Trophoblast cell (in vitro differentiated cells and primary cell): ENCODE results near the gene SPOUT1.
A peak's percentile ranks its signal among the peaks of the same experiment; 100 is the strongest.

ENCODE experiments used
- DNase-seq, 2 donors: peaks; one replicate each; pipeline ENCODE4 v3.0.0-alpha.2; 2016
- H2AFZ ChIP-seq: 2 replicates; pipeline ENCODE4 v1.6.1; 2013; ENCODE audit warnings: low read length, moderate library complexity, mild to moderate bottlenecking; ENCODE audit not compliant: insufficient read depth, poor library complexity
- H2AK5ac ChIP-seq: 2 replicates; pipeline ENCODE4 v1.6.1; 2013; ENCODE audit warnings: mild to moderate bottlenecking, low read length
- H2BK120ac ChIP-seq: 2 replicates; pipeline ENCODE4 v1.6.1; 2013; ENCODE audit warnings: low read length, mild to moderate bottlenecking, moderate library complexity; ENCODE audit not compliant: insufficient read depth, poor library complexity
- H2BK12ac ChIP-seq: 2 replicates; pipeline ENCODE4 v1.6.1; 2013; ENCODE audit warnings: mild to moderate bottlenecking, low read length, moderate library complexity
- H2BK5ac ChIP-seq: 2 replicates; pipeline ENCODE4 v1.6.1; 2013; ENCODE audit warnings: low read length, low read depth, moderate library complexity, mild to moderate bottlenecking; ENCODE audit not compliant: poor library complexity
- H3K14ac ChIP-seq: 2 replicates; pipeline ENCODE4 v1.6.1; 2013; ENCODE audit warnings: mild to moderate bottlenecking, low read length
- H3K18ac ChIP-seq: 2 replicates; pipeline ENCODE4 v1.6.1; 2013; ENCODE audit warnings: mild to moderate bottlenecking, low read length
- H3K23ac ChIP-seq: 2 replicates; pipeline ENCODE4 v1.6.1; 2013; ENCODE audit warnings: low read length
- H3K27ac ChIP-seq: 2 replicates; pipeline ENCODE4 v1.5.1; 2013; ENCODE audit warnings: low read depth, mild to moderate bottlenecking, inconsistent platforms, low read length, moderate library complexity
- H3K27me3 ChIP-seq: 2 replicates; pipeline ENCODE4 v1.6.1; 2013; ENCODE audit warnings: inconsistent platforms, mild to moderate bottlenecking, low read length, moderate library complexity; ENCODE audit not compliant: insufficient read depth
- H3K36me3 ChIP-seq, 2 experiments: 1 replicate in 1 of 2; 2 replicates in 1 of 2; pipeline ENCODE4 v1.6.1; 2013; ENCODE audit warnings: low read length in 2 of 2, mild to moderate bottlenecking in 2 of 2, moderate library complexity in 1 of 2; ENCODE audit not compliant: insufficient read depth in 2 of 2, control insufficient read depth in 1 of 2
- H3K4ac ChIP-seq: 2 replicates; pipeline ENCODE4 v1.6.1; 2013; ENCODE audit warnings: low read depth, mild to moderate bottlenecking, low read length, moderate library complexity
- H3K4me1 ChIP-seq, 2 experiments: 1 replicate in 1 of 2; 2 replicates in 1 of 2; pipeline ENCODE4 v1.6.1; 2013; ENCODE audit warnings: low read length in 2 of 2, mild to moderate bottlenecking in 2 of 2, moderate library complexity in 1 of 2; ENCODE audit not compliant: insufficient read depth in 2 of 2, control insufficient read depth in 1 of 2
- H3K4me2 ChIP-seq: 2 replicates; pipeline ENCODE4 v1.6.1; 2013; ENCODE audit warnings: inconsistent platforms, mild to moderate bottlenecking, low read length, moderate library complexity
- H3K4me3 ChIP-seq: 2 replicates; pipeline ENCODE4 v1.5.1; 2013; ENCODE audit warnings: mild to moderate bottlenecking, low read depth, low read length, inconsistent platforms
- H3K79me1 ChIP-seq: one replicate; pipeline ENCODE4 v1.6.1; 2013; ENCODE audit warnings: low read length
- H3K79me2 ChIP-seq: 2 replicates; pipeline ENCODE4 v1.6.1; 2013; ENCODE audit warnings: low read length, mild to moderate bottlenecking; ENCODE audit not compliant: control insufficient read depth, insufficient read depth, poor library complexity
- H3K9ac ChIP-seq: 2 replicates; pipeline ENCODE4 v1.6.1; 2013; ENCODE audit warnings: mild to moderate bottlenecking, low read length
- H3K9me3 ChIP-seq: 2 replicates; pipeline ENCODE4 v1.6.1; 2013; ENCODE audit warnings: low read depth, mild to moderate bottlenecking, control low read depth, inconsistent platforms, low read length; ENCODE audit not compliant: insufficient read depth
- H4K12ac ChIP-seq: 2 replicates; pipeline ENCODE4 v1.6.1; 2013; ENCODE audit warnings: low read depth, mild to moderate bottlenecking, low read length, moderate library complexity
- H4K8ac ChIP-seq: 2 replicates; pipeline ENCODE4 v1.6.1; 2013; ENCODE audit warnings: low read depth, mild to moderate bottlenecking, low read length, moderate library complexity
- H4K91ac ChIP-seq: one replicate; pipeline ENCODE4 v1.6.1; 2013; ENCODE audit warnings: low read depth, mild to moderate bottlenecking, low read length, moderate library complexity
- WGBS: extraction: QIAGEN DNeasy Blood & Tissue Kit; methylation state at CpG from one replicate; pipeline ENCODE4 v1.1.7; 2013; ENCODE audit warnings: missing lambda C conversion rate; ENCODE audit not compliant: insufficient read length, insufficient coverage; ENCODE audit errors: extremely low coverage; 5-methylcytosine and 5-hydroxymethylcytosine counted together

Gene SPOUT1

DNA sequence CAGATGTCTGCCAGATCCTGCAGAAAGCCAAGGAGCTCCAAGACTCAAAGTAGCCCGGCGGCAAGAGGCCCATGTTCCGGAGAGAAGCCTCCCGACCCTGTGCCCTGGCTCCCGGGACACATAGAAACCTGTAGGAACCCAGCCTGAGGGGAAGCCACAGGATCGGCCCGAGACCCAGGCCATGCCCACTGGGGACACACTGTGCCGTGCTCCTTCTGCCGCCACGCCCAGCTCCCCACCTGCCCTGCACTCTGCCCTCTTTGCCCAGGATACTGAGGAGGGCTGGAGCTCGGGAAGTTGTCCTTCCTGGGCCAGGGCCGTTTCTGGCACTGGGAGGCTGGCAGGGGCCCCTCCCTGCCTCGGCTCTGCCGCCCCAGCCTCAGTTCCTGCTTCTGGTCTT, 21.8 kb downstream of the SPOUT1 start:
- Histone ChIP-seq H2AK5ac (no peak overlapping the region), H2BK120ac (no peak overlapping the region), H4K91ac (no peak overlapping the region), H3K23ac (no peak overlapping the region), H3K79me2 (no peaks in the 10 kb centered on the region), H3K4me1 (no peaks in the 10 kb centered on the region), H3K14ac (no peak overlapping the region), H3K4me3 (no peak overlapping the region), H3K79me1 (no peaks in the 10 kb centered on the region), H3K27me3 (no peaks in the 10 kb centered on the region), H2AFZ (no peak overlapping the region), H2BK5ac (no peak overlapping the region), H4K8ac (no peak overlapping the region), H3K27ac (no peak overlapping the region), H3K4ac (no peak overlapping the region), H2BK12ac (no peak overlapping the region), H3K4me2 (no peak overlapping the region), H4K12ac (no peak overlapping the region), H3K9ac (no peak overlapping the region), H3K36me3 (peaks cover 48 to 51% of the 10 kb centered on the region in 2 experiments), H3K18ac (no peak overlapping the region), H3K9me3 (peaks cover 6% of the 10 kb centered on the region)
- WGBS = no CpG with 5 or more reads among the region's 14 CpGs
- no peak for DNase-seq

DNA sequence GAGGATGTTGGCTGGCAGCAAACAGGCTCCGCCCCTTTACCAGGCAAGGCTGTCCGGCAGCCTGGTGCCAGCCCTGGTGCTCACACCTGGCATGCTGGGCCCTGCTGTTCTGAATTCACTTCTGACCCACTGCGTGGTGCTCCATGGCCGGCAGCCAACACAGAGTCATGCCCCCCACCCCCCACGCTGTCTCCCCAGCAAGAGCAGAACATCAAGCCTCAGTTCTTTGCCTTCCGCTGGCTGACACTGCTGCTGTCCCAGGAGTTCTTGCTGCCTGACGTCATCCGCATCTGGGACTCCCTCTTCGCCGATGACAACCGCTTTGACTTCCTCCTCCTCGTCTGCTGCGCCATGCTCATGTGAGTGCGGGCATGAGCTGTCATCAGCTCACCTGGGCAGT, 23.9 kb downstream of the SPOUT1 start:
- no CpG with 5 or more reads among the region's 14 CpGs for WGBS

DNA sequence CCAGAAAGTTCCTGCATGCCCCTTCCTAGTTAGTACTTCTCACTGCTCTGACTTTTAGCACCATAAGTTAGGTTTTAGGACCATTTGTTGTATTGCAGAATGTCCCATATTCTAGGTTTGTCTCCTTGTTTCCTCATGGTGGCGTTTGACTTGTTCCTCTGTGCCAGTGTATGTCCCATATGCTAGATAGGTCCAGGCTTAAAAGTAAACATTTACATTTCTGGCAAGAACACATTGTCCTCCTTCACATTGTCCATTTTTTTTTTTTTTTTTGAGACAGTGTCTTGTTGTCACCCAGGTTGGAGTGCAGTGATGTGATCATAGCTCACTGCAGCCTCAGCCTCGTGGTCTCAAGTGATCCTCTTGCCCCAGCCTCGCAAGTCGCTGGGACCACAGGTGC, 27.1 kb downstream of the SPOUT1 start:
- H3K4me2 ChIP-seq = no peak overlapping the region
- H3K23ac ChIP-seq = no peak overlapping the region
- H3K4me3 ChIP-seq = no peak overlapping the region
- no peaks in the 10 kb centered on the region for H3K79me1 ChIP-seq
- H2AFZ ChIP-seq = no peak overlapping the region
- no peak overlapping the region for H4K8ac ChIP-seq
- no peak overlapping the region for H3K14ac ChIP-seq
- no peak overlapping the region for H4K12ac ChIP-seq
- DNase-seq = no peak
- H3K79me2 ChIP-seq = no peaks in the 10 kb centered on the region
- WGBS = no CpG with 5 or more reads among the region's 4 CpGs
- no peak overlapping the region for H2AK5ac ChIP-seq
- H4K91ac ChIP-seq = no peak overlapping the region
- H3K9ac ChIP-seq = no peak overlapping the region
- H3K36me3 ChIP-seq = peaks cover 59 to 72% of the 10 kb centered on the region in 2 experiments
- peaks cover 6% of the 10 kb centered on the region for H3K9me3 ChIP-seq
- no peak overlapping the region for H2BK5ac ChIP-seq
- H3K4ac ChIP-seq = no peak overlapping the region
- no peak overlapping the region for H3K27ac ChIP-seq
- no peaks in the 10 kb centered on the region for H3K27me3 ChIP-seq
- no peaks in the 10 kb centered on the region for H3K4me1 ChIP-seq
- no peak overlapping the region for H2BK12ac ChIP-seq
- H3K18ac ChIP-seq = no peak overlapping the region
- no peak overlapping the region for H2BK120ac ChIP-seq

More for the DNA sequence above, 23.9 kb downstream of the SPOUT1 start:
- Histone ChIP-seq H3K4me1 (no peaks in the 10 kb centered on the region), H2AK5ac (no peak overlapping the region), H3K79me2 (no peaks in the 10 kb centered on the region), H3K9ac (no peak overlapping the region), H3K27me3 (no peaks in the 10 kb centered on the region), H2BK120ac (no peak overlapping the region), H3K27ac (no peak overlapping the region), H3K79me1 (no peaks in the 10 kb centered on the region), H3K4me3 (peak overlapping the region; percentile 36), H4K91ac (no peak overlapping the region), H3K36me3 (peaks cover 59 to 61% of the 10 kb centered on the region in 2 experiments), H4K8ac (no peak overlapping the region), H3K4ac (no peak overlapping the region), H3K4me2 (no peak overlapping the region), H2BK5ac (no peak overlapping the region), H3K18ac (no peak overlapping the region), H2AFZ (no peak overlapping the region), H3K23ac (no peak overlapping the region), H3K14ac (no peak overlapping the region), H3K9me3 (peaks cover 6% of the 10 kb centered on the region), H2BK12ac (no peak overlapping the region), H4K12ac (no peak overlapping the region)
- no peak for DNase-seq

DNA sequence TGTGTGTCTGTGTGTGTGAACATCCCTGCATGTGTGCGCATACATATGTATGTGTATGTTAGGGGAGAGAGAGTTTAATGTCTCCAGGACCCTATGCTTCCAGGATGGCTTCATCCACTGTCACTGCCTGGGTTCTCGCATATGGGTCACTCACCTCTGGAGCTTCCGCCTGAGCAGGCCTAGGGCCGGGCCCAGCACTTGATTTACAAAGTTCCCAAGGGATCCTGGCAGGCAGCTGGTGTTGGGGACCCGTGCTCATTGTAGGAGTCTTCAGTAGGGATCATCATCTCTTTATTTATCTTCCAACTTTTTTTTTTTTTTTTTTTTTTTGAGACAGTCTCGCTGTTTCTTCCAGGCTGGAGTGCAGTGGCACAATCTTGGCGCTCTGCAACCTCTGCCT, 29.5 kb downstream of the SPOUT1 start:
- no peak overlapping the region for H4K12ac ChIP-seq
- H4K91ac ChIP-seq = no peak overlapping the region
- H3K4me3 ChIP-seq = no peak overlapping the region
- no peaks in the 10 kb centered on the region for H3K4me1 ChIP-seq
- no peak overlapping the region for H2BK5ac ChIP-seq
- H2BK120ac ChIP-seq = no peak overlapping the region
- no peaks in the 10 kb centered on the region for H3K27me3 ChIP-seq
- no peaks in the 10 kb centered on the region for H3K79me2 ChIP-seq
- no peaks in the 10 kb centered on the region for H3K79me1 ChIP-seq
- H3K9ac ChIP-seq = no peak overlapping the region
- no peak overlapping the region for H2AFZ ChIP-seq
- H3K23ac ChIP-seq = no peak overlapping the region
- no peak for DNase-seq
- no peak overlapping the region for H3K14ac ChIP-seq
- H4K8ac ChIP-seq = no peak overlapping the region
- peaks cover 50 to 60% of the 10 kb centered on the region in 2 experiments for H3K36me3 ChIP-seq
- no peak overlapping the region for H2BK12ac ChIP-seq
- H2AK5ac ChIP-seq = no peak overlapping the region
- no peaks in the 10 kb centered on the region for H3K9me3 ChIP-seq
- H3K18ac ChIP-seq = no peak overlapping the region
- no peak overlapping the region for H3K4me2 ChIP-seq
- no CpG with 5 or more reads among the region's 7 CpGs for WGBS
- no peak overlapping the region for H3K4ac ChIP-seq
- no peak overlapping the region for H3K27ac ChIP-seq
